ENCODE measurements around the gene PLEKHM1.
"Not testable (repeated sequence)": the region's sequence is repeated elsewhere in the genome, so short reads cannot be mapped to it uniquely, and the experiment has no call there.

Gene PLEKHM1

DNA sequence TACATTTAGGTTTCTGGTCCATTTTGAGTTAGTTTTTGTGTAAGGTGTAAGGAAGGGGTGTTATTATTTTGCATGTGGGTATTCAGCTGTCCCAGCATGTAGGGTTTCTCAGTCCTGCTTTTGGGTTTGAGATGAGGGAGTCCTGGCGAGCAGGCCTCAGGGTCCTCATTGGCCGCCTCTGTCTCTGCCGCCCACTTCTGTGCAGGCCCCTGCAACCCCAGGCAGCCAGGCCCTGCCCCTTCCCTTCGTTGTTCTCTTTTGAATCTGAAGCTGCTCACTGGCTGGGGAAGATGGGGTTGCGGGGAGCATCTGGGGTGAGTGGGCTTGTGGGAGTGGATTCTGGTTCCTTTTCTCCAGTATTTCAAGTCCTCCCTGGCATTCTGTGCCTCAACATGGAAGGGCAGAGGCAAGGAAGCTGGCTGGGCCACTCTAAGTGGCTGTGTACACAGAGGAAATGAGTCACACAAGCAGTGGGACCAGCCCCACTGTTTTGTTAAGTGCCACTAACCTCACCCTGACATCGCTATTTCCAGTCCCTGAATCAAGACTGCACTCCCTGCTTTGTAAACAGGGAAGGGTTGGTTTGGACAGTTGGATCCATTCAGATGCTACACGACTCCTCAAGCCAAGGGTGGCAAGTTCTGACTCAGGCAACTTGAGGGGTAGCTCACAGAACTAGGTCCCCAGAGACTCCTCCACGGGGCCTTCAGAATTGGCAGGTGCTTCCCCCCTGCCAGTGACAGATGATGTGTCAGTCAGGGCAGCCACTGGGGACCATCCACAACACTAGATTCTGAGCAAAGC is 28.8 kb downstream of the PLEKHM1 start:
- DNase-seq (ENCODE audit: low read depth) = not testable (repeated sequence)

DNA sequence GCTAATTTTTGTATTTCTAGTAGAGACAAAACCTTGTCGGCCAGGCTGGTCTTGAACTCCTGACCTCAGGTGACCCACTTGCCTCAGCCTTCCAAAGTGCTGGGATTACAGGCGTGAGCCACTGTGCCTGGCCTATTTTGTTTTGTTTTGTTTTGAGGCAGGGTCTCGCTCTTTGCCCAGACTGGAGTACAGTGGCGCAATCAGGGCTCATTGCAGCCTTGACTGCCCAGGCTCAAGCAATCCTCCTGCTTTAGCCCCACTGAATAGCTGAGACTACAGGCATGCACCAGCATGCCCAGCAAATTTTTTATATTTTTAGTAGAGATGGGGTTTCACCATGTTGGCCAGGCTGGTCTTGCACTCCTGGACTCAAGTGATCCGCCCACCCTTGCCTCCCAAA is 30.1 kb downstream of the PLEKHM1 start:
- DNase-seq (ENCODE audit: low read depth) = not testable (repeated sequence)

DNA sequence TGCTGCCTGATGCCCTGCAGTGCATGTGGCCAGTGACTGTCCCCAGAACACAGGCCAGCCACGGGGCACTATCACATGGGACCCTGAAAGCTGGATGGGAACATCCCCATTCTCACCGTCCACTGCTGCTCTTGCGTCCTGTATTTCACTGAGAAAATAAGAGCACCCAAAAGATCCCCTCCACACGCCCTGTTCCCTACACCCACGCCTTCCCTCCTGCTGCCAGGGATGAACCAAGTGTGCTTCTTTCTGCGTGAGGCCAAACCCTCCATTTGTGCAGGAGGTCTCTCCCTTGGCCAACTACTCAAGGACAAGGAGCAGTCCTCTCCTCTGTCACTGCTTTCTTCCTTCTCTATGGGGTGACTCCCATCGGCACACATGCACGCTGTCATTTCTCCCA is 36.2 kb downstream of the PLEKHM1 start:
- not testable (repeated sequence) for DNase-seq (ENCODE audit: low read depth)

DNA sequence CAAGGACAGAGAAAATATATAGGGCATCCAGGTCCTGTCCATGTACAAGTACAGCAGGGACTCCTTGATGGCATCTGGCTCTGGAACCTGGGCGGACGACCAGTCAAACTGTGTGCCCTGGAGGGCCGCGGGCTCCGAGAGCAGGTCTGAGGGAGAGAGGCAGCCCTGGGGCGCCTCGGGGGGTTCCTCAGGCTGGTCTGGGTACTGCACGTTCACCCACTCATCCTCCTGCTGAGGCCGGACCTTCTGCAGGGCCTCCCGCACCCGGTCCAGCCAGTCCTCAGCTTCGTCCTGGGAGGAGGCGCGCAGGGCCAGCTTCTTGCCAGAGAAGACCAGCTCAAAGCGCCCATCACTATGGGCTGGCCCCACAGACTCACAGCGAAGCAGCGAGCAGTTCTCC is 36.8 kb downstream of the PLEKHM1 start:
- DNase-seq (ENCODE audit: low read depth) = not testable (repeated sequence)

DNA sequence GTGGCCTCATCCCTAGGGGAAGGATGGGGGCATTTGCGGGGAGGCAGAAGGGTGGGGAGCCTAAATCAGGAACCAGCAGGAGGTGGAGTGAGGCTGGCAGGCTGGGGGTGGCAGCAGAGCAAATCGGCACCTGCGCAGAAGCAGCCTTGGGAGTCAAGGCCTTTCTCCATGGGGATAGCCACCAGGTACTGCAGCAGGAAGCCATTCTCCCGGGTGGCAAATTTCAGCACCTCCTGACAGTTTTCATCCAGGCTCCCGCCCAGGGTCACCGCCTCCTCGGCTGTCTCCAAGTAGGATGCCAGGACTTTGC is 37.3 kb downstream of the PLEKHM1 start:
- DNase-seq (ENCODE audit: low read depth) = not testable (repeated sequence)

DNA sequence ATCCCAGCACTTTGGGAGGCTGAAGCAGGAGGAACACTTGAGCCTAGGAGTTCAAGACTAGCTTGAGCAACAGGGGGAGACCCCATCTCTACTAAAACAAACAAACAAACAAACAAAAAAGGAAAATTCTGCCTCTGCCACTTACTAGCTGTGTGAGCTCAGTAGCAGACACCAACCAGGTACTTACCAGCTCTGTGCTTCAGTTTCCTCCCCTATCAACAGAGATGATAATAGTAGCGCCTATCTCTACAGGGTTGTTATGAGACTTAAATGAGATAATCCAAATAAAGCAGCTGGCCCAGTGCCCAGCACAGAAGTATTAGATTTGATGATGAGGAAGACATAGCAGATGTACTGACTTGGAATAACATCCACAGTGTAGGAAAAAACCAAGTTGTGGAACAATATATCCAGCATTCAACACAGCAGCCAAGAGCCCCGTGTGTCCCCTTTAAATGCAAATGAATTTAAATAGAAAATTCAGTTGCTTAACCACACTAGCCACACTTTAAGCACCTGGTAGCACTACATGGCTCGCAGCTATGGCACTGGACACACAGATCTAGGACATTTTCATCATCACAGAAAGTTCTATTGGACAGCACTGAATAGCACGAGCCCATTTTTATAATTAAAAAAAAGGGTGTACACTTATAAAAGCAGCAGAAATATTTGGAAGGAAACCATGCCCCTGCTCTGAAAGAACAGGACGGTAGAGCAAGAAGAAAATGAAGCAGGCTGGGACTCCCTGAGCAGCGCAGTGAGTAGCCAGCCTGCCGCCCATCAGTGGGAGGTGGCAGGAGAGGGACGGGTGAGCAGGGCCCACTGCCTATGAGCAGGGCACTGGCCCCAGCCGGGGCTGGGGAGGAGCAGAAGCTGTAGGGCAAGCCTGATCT is 37.9 kb downstream of the PLEKHM1 start:
- DNase-seq (ENCODE audit: low read depth) = not testable (repeated sequence)

DNA sequence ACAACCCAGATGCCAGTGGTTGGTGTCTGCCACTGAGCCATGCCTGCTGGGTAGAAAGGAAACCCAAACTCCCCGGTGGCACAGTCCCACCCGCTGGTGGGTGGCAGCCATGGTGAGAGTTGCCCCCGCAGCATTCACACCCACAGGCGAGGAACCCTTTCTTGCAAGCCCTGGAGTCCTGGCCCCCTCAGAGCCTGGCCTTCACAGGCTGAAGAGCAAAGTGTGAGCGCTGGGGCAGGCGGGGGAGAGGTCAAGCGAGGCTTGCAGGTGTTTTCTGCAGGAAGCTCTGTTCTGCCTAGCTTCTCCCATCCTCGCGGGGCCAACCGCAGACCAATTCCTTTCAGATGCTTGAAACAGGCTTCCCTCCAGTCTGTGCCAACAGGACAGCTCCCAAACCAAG is 38.9 kb downstream of the PLEKHM1 start:
- not testable (repeated sequence) for DNase-seq (ENCODE audit: low read depth)

DNA sequence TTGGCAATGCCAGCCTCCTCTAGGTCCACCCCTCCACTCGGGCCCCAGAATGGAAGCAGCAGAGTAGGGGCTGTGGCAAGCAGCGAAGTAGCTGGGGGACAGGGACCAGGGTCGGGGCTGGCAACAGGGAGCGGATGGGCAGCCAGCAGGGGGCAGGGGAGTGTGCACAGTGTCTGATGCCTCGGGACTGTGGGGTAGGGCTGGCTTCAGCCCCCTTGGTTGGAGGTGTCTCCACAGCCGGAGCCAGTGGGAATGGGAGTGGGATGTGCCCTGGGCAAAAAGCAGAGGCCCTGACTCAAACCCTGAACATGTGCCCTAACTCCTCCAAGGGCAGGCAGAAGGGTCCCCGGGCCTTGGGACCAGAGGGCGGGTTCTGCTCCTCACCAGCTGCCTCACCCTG is 39.4 kb downstream of the PLEKHM1 start:
- no peak for DNase-seq (ENCODE audit: low read depth)

DNA sequence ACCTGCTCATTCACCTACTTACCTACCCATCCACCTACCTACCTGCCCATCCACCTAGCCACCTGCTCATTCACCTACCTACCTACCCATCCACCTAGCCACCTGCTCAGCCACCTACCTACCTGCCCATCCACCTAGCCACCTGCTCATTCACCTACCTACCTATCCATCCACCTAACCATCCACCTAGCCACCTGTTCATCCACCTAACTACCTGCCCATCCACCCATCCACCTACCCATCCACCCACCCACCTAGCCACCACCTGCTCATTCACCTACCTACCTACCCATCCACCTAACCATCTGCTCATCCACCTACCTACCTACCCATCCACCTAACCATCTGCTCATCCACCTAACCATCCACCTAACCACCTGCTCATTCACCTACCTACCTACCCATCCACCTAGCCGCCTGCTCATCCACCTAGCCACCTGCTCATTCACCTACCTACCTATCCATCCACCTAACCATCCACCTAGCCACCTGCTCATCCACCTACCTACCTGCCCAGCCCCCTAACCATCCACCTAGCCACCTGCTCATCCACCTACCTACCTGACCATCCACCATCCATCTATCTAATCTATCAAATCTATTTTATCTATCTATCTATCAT is 40.7 kb downstream of the PLEKHM1 start:
- not testable (repeated sequence) for DNase-seq (ENCODE audit: low read depth)

DNA sequence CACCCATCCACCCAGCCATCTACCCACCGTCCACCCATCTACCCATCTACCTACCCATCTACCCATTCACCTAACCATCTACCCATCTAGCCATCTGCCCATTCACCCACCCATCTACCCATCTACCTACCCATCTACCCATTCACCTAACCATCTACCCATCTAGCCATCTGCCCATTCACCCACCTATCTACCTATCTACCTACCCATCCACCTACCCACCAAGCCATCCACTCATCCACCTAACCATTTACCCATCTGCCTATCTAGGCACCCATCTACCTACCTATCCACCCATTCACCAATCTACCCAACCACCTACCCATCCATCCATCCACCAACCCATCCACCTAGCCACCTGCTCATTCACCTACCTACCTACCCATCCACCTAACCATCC is 41.3 kb downstream of the PLEKHM1 start:
- not testable (repeated sequence) for DNase-seq (ENCODE audit: low read depth)

DNA sequence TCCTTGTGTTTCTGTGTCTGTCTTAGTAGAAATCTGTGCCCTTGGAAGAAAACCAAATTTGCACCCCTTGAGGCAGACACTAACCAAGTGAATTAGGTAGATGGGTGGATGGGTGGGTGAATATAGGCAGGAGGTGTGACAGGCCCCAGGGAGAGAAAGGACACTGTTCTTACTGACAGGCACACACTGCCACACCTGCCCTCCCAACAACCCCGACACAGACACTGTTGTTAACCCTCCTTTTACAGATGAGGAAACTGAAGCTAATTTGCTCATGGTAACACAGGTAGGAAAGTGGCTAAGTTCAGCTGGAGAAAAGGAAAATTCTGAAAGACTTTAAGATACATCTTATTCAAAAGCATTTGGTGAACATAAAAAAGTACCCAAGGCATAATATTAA is 42.0 kb downstream of the PLEKHM1 start:
- not testable (repeated sequence) for DNase-seq (ENCODE audit: low read depth)

DNA sequence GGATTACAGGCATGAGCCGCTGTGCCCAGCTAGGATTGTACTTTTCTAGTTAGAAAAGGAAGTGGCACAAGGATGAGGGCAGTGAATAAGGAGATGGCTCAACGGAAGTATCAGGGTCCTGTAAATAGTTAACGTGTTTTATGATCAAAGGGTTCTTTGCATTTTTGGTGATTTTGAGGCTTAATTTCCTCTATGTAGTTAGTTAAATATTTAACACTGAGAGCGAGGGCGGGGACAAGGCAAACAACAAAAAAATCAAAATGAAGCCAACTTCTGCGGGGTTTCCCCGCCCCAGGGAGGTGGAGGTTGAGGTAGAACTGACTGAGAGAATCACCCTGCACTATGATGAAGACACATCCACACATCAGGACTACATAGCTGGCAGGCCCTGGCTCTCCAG is 42.5 kb downstream of the PLEKHM1 start:
- DNase-seq (ENCODE audit: low read depth) = not testable (repeated sequence)

DNA sequence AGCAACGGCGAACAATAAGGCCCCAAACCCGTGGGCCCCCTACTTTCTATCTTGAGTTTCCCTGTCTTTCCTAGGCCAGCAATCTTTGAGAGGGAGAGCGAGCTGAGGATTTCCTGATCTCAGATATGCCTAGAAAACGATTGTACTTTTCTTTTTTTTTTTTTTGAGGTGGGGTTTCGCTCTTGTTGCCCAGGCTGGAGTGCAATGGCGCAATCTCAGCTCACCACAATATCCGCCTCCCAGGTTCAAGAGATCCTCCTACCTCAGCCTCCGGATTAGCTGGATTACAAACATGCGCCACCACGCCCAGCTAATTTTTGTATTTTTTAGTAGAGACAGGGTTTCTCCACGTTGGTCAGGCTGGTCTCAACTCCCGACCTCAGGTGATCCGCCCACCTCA is 42.9 kb downstream of the PLEKHM1 start:
- not testable (repeated sequence) for DNase-seq (ENCODE audit: low read depth)

DNA sequence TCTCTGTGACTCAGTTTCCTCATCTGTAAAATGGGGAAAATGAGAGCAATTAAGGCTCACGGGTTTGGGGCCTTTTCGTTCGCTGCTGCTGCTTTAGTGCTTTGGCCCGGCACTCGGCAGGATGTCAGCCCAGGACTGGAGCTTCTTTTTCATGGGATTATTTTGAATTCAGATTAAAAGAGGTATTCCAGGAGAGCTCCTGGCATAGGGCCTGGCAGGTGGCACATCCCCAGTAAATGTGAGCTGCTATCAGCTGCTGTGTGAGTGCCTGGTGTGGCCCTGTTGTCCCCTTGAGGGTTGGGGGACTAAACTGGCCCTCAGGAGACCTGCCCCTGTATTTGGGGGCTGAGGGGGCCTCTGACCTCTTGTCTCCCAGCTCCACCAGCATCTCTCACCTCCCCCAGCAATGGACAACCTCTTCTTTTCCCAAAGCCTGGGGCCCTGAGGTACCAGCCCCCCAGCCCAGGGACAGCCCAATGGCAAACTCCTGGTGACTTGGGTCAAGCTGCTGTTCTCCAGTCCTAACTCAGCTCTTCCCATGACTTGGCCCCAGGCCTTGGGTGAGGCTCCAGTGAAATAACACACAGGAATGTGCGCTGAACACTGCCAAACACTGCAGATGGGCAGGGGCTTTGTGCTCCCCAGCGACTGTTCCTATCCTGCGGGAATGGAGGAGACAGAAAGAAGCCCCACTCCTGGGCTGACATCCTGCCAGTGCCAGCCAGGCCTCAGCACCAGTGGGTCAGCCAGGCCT is 43.5 kb downstream of the PLEKHM1 start:
- DNase-seq (ENCODE audit: low read depth) = not testable (repeated sequence)

DNA sequence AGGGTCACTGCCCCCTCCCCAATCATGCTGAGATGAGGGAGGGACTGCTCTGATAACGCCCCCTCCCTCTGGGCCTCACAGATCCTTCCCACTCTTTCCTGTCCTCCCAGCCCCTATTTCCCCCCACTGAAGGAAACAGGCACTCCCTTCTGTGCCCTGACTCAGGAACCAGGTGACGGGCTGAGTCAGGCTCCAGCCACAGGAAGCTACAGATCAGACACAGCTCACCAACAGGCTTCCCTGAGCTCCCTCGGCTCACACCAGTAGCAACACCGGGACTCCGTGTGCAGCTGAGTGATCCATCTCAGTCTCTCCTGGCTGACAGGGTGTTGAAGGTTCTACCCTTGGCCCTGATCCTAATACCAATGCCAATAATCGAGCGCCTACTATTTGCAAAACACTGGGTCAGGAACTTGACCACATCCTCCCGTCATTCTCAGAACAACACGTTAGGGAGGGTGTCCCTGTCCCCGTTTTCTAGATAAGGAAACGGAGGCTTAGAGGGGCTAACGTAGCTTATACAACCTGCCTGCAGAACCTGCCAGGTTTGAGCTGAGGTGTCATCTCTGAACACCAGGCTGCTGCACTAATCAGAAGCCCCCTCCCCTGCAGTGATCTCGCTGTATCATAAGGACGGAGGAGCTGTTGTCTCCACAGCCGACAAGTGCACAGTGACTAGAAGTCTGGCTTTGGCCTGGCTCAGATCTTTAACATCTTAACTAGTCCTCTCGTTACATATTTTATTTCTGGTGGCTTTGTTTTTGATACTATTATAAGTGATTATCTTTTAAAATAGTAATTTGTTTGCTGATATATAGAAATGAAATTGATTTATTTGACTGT is 44.4 kb downstream of the PLEKHM1 start:
- not testable (repeated sequence) for DNase-seq (ENCODE audit: low read depth)

DNA sequence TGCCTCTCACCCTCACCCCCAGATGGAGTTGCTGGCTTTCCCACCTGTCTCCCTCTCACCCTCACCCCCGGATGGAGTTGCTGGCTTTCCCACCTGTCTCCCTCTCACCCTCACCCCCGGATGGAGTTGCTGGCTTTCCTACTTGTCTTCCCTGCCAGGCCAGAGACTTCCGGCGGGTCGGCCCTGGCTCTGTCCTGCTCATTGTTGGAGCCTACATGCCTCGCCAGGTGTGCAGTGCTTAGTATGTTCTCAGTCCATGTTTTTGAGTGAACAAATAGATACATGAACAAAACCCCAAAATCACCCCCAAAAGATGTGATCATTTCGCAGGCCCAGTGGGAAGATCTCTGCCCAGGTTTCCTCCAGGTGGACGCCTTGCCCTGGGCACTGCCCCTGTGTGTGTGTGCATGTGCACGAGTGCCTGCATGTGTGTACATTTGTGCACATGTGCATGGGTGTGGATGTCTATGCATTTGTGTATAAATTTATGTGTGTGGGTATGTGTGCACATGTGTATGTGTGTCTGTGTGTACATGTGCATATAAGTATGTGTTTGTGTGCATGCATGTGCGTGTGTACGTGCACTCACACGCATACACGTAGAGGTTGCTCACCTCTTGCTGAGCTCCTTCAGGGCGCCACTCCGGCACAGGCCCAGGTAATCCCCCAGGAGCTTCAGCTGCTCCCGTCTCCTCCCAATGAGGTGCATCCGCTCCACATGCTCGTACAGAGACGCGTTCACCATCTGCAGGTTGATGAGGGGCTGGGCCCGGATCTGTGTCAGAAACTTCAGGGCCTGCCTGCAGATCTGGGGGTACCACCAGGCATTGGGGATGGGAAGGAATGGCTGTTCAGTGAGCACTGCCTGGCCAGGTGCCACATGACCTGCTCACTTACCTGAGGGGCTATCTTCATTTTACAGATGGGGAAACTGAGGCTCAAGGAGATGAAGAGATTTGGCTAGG is 45.4 kb downstream of the PLEKHM1 start:
- not testable (repeated sequence) for DNase-seq (ENCODE audit: low read depth)

DNA sequence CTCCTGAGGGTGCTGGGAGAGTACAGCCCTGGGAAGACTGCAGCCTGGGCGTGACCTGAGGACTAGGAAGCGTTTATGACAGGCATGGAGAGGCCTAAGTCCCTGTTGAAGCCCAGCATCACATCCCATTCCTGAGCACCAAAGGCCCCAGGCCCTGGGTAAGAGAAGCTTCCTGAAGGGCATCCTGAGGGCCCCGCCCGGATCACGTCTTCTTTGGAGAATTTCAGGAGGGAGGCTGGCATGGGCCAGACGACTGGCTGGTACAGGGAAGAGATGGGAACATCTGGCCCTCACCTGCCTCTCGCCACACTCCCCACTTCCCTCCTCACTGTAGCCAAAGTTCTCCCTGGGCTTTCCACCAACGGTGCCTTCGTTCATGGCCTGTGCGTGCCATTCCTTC is 46.2 kb downstream of the PLEKHM1 start:
- not testable (repeated sequence) for DNase-seq (ENCODE audit: low read depth)

DNA sequence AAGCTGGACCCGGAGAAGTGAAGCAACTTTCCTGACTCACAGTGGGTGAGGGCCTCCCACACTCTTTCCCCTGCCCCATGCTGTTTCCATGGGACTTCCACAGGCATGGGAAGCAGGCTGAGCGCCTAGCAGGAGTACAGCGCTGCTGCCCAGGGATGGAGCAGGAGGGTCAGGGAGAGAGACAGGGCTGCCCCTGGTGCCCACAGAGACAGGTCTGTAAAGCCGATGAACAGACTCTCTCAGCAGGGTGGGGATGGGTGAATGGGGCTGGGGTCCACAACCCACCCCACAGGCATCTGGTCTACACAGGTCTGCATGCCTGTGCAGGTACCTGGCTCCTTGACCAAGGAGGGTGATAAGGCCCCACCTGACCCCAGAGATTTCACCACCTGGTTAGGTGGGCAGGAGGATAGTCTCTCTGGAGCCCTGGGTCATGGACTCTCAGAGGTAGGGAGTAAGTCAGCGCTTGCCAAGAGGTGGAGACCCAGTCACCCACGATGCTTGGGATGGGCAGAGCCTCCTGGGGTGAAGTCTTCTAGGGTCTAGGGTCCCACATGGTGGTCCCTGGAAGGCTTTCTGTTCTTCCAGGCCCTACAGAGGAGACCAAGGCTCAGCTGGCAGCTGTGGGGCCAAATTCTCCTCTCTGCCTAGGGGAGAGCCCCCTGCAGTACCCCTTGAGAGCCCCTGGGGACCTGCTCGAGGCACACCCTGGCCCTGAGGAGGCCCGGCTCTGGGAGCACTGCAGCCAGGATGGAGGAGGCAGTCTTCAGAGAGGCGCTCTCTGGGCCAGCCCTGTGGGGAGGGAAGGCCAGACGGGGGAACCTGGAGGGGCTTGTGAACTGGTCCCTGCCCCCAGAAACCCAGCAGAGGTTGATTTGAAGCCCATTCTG is 46.9 kb downstream of the PLEKHM1 start:
- DNase-seq (ENCODE audit: low read depth) = not testable (repeated sequence)

Measured in T-helper 22 cell (primary cell).